T-helper 22 cell (primary cell): ENCODE measurements around the gene ZNF423.

Experiments
- DNase-seq: peaks from one replicate; pipeline ENCODE4 v3.0.0-alpha.2; 2020; ENCODE audit warnings: low read depth

ZNF423 gene

DNA sequence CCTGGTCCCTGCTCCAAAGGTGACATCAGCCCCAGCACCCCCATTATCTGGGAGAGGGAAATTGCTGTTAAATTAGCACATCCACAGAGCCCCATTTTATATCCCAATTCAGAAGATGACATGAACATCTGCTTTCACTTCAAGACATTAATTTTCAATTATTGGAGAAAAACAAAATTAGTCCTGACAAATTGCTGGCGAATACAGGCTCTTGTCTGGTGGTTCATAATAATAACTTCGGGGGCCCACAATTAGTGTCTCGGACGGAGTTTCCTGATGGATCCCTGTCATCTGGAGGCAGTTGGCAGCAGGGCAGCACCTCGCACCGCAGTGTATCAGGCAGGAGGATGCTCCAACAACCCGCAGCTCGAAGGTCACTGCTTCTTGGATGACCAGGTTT, 7.4 kb downstream of the ZNF423 start:
- DNase-seq = no peak

- no peak for DNase-seq
Observed at GRCh38 chr16:49846800-49847199, 9.1 kb downstream of the ZNF423 start.

- no peak for DNase-seq
Observed at GRCh38 chr16:49844359-49844758, 11.6 kb downstream of the ZNF423 start.

GRCh38 chr16:49843758-49844157, 12.2 kb downstream of the ZNF423 start:
- DNase-seq = no peak

- DNase-seq = no peak
Observed at GRCh38 chr16:49842972-49843371, 12.9 kb downstream of the ZNF423 start.

DNA sequence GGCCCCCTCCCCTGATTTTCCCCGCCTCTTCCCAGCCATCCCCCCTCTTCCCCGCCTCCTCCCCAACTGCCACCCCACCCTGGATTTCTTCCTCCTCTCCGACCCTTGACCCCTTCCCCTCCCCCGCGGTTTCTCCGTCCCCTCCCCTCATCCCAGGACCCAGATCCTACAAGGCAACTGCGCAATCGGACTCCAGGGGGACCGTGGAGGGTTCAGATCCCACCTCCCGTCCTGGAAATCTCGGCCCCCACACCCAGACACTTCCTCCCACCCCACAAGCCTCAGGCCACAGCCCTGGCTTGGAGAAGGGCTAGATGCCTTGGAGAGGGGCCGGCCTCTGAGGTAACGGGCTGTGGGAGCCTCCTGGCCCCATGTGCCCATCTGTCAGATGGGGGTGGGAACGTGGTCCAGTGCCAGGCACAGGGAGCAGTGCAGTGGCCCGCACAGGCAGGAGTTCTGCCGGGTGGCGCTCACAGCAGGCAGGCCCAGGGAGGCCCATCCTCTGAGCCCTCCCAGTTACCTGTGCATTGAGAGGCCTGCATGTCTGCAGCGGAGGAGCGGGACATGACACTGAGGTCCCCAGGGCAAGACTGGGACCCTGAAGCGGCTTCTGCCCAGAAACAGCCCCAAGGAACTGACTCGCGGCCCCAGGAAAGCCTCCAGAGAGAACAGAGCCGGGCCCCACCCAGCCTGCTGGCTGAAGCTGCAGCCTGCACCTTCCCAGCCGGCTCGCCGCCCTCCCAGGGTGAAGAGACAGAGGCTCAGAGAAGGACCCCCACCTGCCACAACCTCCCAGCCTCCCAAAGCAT, 16.7 kb downstream of the ZNF423 start:
- no peak for DNase-seq

DNA sequence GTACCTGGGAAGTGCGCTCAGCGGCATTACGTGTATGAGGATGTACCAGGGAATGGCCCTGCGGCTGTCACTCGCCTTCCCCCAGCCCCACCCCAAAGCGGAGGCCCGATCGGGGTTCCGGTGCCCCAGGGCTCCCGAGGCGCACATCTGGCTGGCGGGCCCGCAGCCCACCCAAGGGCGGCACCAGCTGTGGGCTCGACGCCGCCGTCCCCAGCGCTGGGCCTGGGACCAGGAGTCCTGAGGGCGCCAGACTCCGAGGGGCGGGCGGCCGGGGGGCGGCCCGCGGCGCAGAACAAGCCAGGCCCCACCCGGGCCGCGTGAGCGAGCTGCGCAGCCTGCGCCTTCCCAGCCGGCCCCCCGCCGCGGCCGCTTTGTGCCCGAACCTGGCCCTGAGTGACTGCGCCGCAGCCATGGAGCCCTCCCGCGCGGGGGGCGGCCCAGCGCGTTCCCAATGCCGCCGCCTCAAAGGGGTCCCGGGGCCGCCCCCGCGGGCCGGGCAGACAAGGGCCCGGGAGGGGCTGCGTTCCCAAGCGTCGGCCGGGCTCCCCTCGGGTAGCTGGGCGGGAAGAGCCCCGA, 17.4 kb downstream of the ZNF423 start:
- no peak for DNase-seq

GRCh38 chr16:49837688-49838410, 18.1 kb downstream of the ZNF423 start:
- no peak for DNase-seq

DNA sequence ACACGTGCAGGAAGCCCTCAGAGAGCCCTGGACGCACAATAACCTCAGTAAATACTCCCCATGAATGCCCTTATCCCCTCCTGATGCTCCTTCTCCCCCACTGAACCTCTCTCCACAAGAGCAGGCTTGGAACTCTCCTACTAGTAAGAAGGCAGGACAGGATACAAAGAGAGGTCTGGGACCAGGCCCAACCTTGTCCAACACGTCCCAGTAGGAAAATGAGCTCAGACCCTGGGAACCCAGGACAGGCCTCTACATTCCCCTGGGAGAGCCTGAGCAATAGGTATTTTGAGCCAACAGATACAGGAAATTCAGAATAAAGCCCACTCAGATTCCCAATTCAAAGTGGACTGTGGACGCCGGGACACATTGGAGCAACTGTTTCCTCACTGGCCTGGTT, 19.2 kb downstream of the ZNF423 start:
- DNase-seq = no peak

GRCh38 chr16:49836218-49836617, 19.7 kb downstream of the ZNF423 start:
- DNase-seq = no peak

DNA sequence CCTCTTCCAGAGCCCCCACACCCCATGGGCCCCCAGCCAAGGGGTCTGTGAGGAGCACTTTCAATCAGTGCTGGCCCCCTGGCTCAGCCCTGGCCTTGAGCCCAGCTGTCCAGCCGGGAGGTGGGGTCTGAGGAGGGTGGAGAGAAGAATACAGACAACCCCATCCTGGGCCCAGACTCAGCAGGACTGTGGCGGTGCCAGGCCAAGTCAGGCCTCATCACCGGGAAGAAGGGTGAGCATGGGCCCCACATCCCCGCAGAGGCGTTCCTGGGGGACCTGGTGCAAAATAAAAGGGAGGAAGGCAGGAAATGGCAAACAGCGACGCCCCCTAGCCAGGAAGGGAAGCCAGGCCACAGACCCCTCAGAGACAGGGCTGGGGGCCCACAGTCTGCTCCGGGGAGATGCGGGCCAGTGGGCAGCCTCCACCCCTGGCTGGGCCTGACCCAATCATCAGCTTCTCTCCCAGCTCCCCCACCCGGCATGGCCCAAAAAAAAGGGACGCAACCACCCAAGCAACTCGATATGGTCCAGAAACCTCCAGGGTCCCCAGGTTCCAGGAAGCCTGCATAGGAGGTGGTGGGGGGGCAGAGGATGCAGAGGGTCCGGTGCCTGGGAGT, 20.6 kb downstream of the ZNF423 start:
- DNase-seq = no peak

DNA sequence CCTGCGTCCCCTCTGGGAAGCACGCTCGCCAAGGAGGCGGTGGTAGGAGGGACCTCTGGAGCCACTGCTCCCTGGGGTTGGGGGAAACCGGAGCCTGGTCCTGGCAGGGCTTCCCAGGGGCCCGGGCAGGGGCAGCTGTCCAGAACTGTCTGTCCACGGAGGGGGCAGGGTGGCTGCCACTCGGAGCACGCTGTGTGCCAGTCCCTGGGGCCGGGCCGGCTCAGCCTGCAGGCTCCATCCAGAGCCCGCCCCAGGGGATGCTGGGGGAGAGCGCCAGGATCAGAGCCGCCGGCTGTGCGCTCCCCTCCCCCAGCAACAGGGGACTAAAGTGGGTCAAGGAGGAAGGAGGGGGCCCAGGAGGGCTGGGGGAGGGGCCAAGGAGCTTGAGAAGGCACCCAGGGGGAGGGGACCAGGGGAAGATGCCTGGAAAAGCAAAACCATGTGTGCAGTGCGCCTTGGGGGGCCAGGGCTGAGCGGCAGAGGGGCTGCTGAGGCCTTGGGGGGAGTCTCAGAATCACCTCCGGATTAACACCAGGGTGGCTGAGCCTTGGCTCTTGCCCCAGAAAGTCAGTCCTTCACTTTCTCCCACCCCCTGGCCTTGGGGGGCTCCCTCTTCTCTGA, 21.3 kb downstream of the ZNF423 start:
- no peak for DNase-seq

DNA sequence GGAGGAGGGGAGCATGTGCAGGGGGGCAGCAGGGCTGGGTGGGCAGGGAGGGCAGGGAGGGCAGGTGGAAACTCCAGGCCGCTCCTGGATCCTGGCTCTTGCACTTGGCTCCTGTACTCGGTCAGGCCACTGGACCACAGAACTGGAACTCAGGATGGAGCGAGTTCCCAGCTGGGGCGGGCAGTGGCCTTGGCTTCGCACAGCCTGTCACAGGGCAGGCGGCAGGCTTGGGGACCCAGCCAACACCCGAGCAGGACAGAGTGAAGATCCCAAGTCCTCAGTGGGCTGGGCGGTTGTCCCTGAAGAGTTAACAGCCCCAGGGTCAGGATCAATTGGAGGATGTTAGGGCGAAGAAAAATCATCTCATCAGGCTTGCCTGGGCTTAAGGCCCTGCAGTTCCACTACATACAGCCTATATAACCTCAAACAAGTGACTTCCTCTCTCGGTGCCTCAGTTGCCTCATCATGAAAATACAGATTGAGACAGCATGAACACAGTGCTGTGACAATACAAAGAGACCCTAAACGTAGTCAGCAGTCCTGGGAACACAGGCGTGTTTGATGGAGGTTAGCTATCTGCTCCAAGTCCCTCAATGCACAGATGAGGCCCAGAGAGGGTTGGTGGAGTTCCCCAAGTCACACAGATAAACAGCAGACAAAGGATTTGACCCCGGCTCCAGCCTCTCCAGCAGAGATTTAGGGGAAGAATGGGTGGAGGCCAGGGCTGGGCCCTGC, 21.9 kb downstream of the ZNF423 start:
- no peak for DNase-seq

GRCh38 chr16:49833085-49833484, 22.8 kb downstream of the ZNF423 start:
- DNase-seq = no peak

GRCh38 chr16:49832177-49832576, 23.7 kb downstream of the ZNF423 start:
- DNase-seq = no peak

DNA sequence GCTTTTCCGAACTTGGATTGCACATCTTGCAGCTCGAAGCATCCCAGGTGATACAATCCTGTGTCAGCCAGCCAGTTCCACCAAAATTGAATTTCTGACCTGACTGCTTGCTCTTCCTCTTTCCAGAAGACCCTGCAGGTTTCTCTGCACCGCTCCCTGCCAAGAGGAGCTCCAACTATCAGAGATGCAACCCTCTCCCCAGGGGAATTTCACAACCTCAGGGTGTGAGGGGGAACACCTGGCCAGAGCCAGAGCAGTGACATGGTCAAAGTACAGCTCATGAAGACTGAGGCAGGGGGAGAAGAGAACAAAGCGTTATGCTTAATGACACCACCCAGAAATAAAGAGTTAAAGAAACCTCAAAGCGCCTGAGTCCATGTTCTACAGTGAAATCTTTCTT, 25.0 kb downstream of the ZNF423 start:
- no peak for DNase-seq

GRCh38 chr16:49828533-49829267, 27.2 kb downstream of the ZNF423 start:
- DNase-seq = no peak

DNA sequence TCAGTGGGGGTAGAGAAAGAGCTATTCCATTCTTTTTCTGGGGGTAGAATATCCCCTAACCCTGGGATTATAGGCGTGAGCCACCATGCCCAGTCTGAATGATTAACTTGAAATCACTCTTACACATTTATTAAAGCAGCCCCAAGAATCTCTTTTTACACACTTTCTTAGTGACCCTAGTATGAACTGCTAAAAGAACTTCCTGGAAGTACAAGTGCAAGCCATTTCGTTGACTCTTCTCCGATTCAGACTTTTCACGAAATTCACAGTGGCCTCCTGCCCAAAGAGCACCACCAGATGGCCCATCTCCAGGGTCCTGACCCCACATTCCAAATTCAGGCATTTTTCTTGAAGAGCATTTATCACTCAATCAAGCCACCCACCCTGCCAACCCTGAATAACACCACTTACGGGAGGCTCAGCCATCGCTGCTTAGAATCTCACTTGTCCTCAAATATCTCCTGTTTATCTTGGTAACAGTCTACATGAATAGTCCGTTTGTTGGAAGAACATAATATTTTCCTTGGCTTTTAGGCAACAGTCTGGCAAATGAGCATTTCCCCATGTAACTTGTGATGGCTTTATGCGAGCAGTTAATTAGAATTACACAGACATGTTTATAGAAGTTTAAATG, 28.0 kb downstream of the ZNF423 start:
- DNase-seq = no peak

- DNase-seq = no peak
Observed at GRCh38 chr16:49826515-49826914, 29.4 kb downstream of the ZNF423 start.

- no peak for DNase-seq
Observed at GRCh38 chr16:49825041-49825440, 30.9 kb downstream of the ZNF423 start.
